ENCODE measurements around the gene BUB3.

The BUB3 gene

GRCh38 chr10:123200531-123200930 is 46.3 kb downstream of the BUB3 start:
- H3K4me3 ChIP-seq (ENCODE audit: low read length): no peak overlapping the region
- DNase-seq (ENCODE audit: low read depth): no peak
- no peak for TF ChIP-seq CTCF (IDR thresholded peaks at IDR 0.05; ENCODE audit: insufficient read depth, low read depth, low read length, missing control alignments)

GRCh38 chr10:123202506-123202905 is 48.3 kb downstream of the BUB3 start:
- TF ChIP-seq CTCF (IDR thresholded peaks at IDR 0.05; ENCODE audit: insufficient read depth, low read depth, low read length, missing control alignments): no peak
- DNase-seq (ENCODE audit: low read depth): no peak

GRCh38 chr10:123203393-123204126 is 49.4 kb downstream of the BUB3 start:
- no peak for TF ChIP-seq CTCF (IDR thresholded peaks at IDR 0.05; ENCODE audit: insufficient read depth, low read depth, low read length, missing control alignments)
- H3K4me3 ChIP-seq (ENCODE audit: low read length): no peak overlapping the region
- DNase-seq (ENCODE audit: low read depth): no peak

More at GRCh38 chr10:123202506-123202905, 48.3 kb downstream of the BUB3 start:
- H3K4me3 ChIP-seq (ENCODE audit: low read length): no peak overlapping the region

GRCh38 chr10:123204127-123204461 is 49.9 kb downstream of the BUB3 start:
- DNase-seq (ENCODE audit: low read depth): no peak
- no peak overlapping the region for H3K4me3 ChIP-seq (ENCODE audit: low read length)
- TF ChIP-seq CTCF (IDR thresholded peaks at IDR 0.05; ENCODE audit: insufficient read depth, low read depth, low read length, missing control alignments): no peak

GRCh38 chr10:123205041-123205440 is 50.8 kb downstream of the BUB3 start:
- TF ChIP-seq CTCF (IDR thresholded peaks at IDR 0.05; ENCODE audit: insufficient read depth, low read depth, low read length, missing control alignments): no peak
- no peak overlapping the region for H3K4me3 ChIP-seq (ENCODE audit: low read length)
- DNase-seq (ENCODE audit: low read depth): no peak

GRCh38 chr10:123212063-123212462 is 57.9 kb downstream of the BUB3 start:
- no peak for TF ChIP-seq CTCF (IDR thresholded peaks at IDR 0.05; ENCODE audit: insufficient read depth, low read depth, low read length, missing control alignments)
- no peak for DNase-seq (ENCODE audit: low read depth)
- H3K4me3 ChIP-seq (ENCODE audit: low read length): no peak overlapping the region

- no peak for DNase-seq (ENCODE audit: low read depth)
- TF ChIP-seq CTCF (IDR thresholded peaks at IDR 0.05; ENCODE audit: insufficient read depth, low read depth, low read length, missing control alignments): no peak
- no peak overlapping the region for H3K4me3 ChIP-seq (ENCODE audit: low read length)
Measured at GRCh38 chr10:123212640-123213039, 58.4 kb downstream of the BUB3 start.
